ENCODE data around the gene LCLAT1. TPM values are rescaled to one million over a fixed set of nuclear protein-coding genes. Genes with fewer than 3 reads are reported as not detected.

Gene LCLAT1
- polyA plus RNA-seq, 1 experiment: 10.8 TPM

DNA sequence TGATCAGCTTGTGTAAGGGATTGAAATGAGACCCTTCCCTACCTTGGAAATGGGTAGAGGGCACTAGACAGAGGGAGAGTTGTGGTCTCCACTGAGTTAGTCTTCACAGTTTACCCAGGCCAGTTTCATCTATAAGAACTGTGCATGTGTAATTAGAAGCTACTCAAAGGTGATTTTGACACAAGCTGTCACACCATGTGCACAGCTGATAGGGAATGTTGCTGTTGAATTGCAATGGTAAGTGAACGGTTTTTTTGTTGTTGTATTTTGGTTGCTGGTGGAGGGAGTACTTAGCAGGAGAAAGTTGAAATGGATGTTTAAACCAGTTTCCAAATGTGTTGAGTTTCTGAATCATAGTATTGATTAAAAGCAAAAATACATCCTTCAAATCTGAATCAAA is 168.9 kb downstream of the LCLAT1 start:
- Histone ChIP-seq H3K36me3 (ENCODE audit: control insufficient read depth, insufficient read depth, low read length) (no peaks in the 10 kb centered on the region), H3K27me3 (ENCODE audit: control insufficient read depth, insufficient read depth, low read length) (no peaks in the 10 kb centered on the region), H3K4me3 (ENCODE audit: low read depth, low read length) (no peak overlapping the region)
- DNase-seq (ENCODE audit: low read depth): no peak
- TF ChIP-seq, protein P1, sequence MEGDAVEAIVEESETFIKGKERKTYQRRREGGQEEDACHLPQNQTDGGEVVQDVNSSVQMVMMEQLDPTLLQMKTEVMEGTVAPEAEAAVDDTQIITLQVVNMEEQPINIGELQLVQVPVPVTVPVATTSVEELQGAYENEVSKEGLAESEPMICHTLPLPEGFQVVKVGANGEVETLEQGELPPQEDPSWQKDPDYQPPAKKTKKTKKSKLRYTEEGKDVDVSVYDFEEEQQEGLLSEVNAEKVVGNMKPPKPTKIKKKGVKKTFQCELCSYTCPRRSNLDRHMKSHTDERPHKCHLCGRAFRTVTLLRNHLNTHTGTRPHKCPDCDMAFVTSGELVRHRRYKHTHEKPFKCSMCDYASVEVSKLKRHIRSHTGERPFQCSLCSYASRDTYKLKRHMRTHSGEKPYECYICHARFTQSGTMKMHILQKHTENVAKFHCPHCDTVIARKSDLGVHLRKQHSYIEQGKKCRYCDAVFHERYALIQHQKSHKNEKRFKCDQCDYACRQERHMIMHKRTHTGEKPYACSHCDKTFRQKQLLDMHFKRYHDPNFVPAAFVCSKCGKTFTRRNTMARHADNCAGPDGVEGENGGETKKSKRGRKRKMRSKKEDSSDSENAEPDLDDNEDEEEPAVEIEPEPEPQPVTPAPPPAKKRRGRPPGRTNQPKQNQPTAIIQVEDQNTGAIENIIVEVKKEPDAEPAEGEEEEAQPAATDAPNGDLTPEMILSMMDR (IDR thresholded peaks at IDR 0.05; ENCODE audit: insufficient read depth, low read depth, low read length): no peak
- ChIA-PET POLR2A (no interaction called here), CTCF (no interaction called here)

DNA sequence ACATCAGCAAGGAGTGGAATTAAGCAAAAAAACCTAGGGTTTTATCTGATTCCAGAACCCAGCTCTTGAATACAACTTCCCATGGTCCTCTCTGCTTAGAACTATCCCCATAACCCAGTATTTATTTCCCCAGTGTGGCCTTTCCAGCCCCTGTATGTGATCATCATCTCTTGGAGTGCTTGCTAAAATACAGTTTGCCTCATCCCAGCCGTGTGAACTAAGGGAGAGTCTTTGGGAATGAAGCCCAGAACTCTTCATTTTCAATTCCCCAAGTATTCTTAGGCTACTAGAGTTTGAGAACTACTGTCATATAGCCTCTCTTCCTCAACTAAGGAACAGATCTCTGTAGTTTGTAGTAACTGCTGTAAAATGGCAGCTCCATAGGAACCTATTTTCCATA is 173.1 kb downstream of the LCLAT1 start:
- no peaks in the 10 kb centered on the region for H3K36me3 ChIP-seq (ENCODE audit: control insufficient read depth, insufficient read depth, low read length)
- ChIA-PET CTCF (interaction anchor here (0.9 kb wide), 1 partner anchor 58 kb away, joined by 3 read pairs; no protein-coding TSS in a partner anchor), POLR2A (no interaction called here)
- H3K4me3 ChIP-seq (ENCODE audit: low read depth, low read length): no peak overlapping the region
- TF ChIP-seq, protein P1 (IDR thresholded peaks at IDR 0.05; ENCODE audit: insufficient read depth, low read depth, low read length): no peak
- no peaks in the 10 kb centered on the region for H3K27me3 ChIP-seq (ENCODE audit: control insufficient read depth, insufficient read depth, low read length)
- DNase-seq (ENCODE audit: low read depth): no peak

- CTCF ChIA-PET: no interaction called here
- H3K27me3 ChIP-seq (ENCODE audit: control insufficient read depth, insufficient read depth, low read length): no peaks in the 10 kb centered on the region
- DNase-seq (ENCODE audit: low read depth): no peak
- no peaks in the 10 kb centered on the region for H3K36me3 ChIP-seq (ENCODE audit: control insufficient read depth, insufficient read depth, low read length)
- TF ChIP-seq, protein P1 (IDR thresholded peaks at IDR 0.05; ENCODE audit: insufficient read depth, low read depth, low read length): no peak
- no peak overlapping the region for H3K4me3 ChIP-seq (ENCODE audit: low read depth, low read length)
- POLR2A ChIA-PET: no interaction called here
Observed at GRCh38 chr2:30621836-30622235, 174.8 kb downstream of the LCLAT1 start.

DNA sequence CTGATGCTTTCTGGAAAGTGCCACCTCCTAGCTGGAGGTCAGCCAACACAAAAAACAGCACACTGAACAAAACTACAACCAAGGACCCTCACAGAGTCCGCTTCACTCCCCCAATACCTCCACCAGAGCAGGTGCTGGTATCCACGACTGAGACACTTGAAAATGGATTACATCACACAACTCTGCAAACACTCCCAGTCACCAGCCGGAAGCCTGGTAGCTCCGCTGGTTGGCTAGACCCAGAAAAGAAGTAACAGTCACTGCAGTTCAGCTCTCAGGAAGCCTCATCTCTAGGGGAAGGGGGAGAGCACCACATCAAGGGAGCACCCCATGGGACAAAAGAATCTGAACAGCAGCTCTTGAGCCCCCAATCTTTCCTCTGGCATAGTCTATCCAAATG is 175.4 kb downstream of the LCLAT1 start:
- TF ChIP-seq, protein P1 (IDR thresholded peaks at IDR 0.05; ENCODE audit: insufficient read depth, low read depth, low read length): no peak
- Histone ChIP-seq H3K27me3 (ENCODE audit: control insufficient read depth, insufficient read depth, low read length) (no peaks in the 10 kb centered on the region), H3K36me3 (ENCODE audit: control insufficient read depth, insufficient read depth, low read length) (no peaks in the 10 kb centered on the region), H3K4me3 (ENCODE audit: low read depth, low read length) (no peak overlapping the region)
- ChIA-PET POLR2A (no interaction called here), CTCF (no interaction called here)
- no peak for DNase-seq (ENCODE audit: low read depth)

- H3K27me3 ChIP-seq (ENCODE audit: control insufficient read depth, insufficient read depth, low read length): no peaks in the 10 kb centered on the region
- no peak overlapping the region for H3K4me3 ChIP-seq (ENCODE audit: low read depth, low read length)
- no peak for DNase-seq (ENCODE audit: low read depth)
- POLR2A ChIA-PET: no interaction called here
- CTCF ChIA-PET: no interaction called here
- no peaks in the 10 kb centered on the region for H3K36me3 ChIP-seq (ENCODE audit: control insufficient read depth, insufficient read depth, low read length)
- TF ChIP-seq, protein P1 (IDR thresholded peaks at IDR 0.05; ENCODE audit: insufficient read depth, low read depth, low read length): no peak
Observed at GRCh38 chr2:30625276-30625675, 178.2 kb downstream of the LCLAT1 start.
